Mesothelial cell of epicardium (in vitro differentiated cells): Measurements from ENCODE around the gene PPA2. TPM values are rescaled to one million over a fixed set of nuclear protein-coding genes. Genes with fewer than 3 reads are reported as not detected.

Experiments
- DNase-seq, 2 experiments: peaks; one replicate each; pipeline ENCODE4 v3.0.0; 2021; ENCODE audit warnings: low spot score in 2 of 2; ENCODE audit not compliant: unreplicated experiment in 2 of 2
- H3K27ac Mint-ChIP-seq: 2 replicates; pipeline ENCODE4 v1.8.0; 2021; ENCODE audit warnings: mixed read lengths
- H3K27me3 Mint-ChIP-seq: 2 replicates; pipeline ENCODE4 v1.8.0; 2021; ENCODE audit warnings: low read depth, mixed read lengths
- H3K36me3 Mint-ChIP-seq: 2 replicates; pipeline ENCODE4 v1.8.0; 2021; ENCODE audit warnings: mixed read lengths
- H3K4me1 Mint-ChIP-seq: 2 replicates; pipeline ENCODE4 v1.8.0; 2021; ENCODE audit warnings: mixed read lengths
- H3K4me3 Mint-ChIP-seq: 2 replicates; pipeline ENCODE4 v1.8.0; 2021; ENCODE audit warnings: mild to moderate bottlenecking, moderate library complexity, mixed read lengths
- H3K9me3 Mint-ChIP-seq: 2 replicates; pipeline ENCODE4 v1.8.0; 2021; ENCODE audit warnings: mixed read lengths
- total RNA-seq: library from RNA; stranded (reverse); gene quantifications from 3 replicates; pipeline ENCODE4 v1.2.1, GENCODE V29; 2021
- TF ChIP-seq, protein P1 (sequence below): fragments of 200-600 bp; sonication (generic); IDR thresholded peaks from one replicate; pipeline ENCODE4 v1.5.0; 2021; ENCODE audit warnings: antibody characterized with exemption; ENCODE audit not compliant: unreplicated experiment

PPA2 gene
- total RNA-seq, 1 donor from 2014 or later = 91.2 TPM

DNA sequence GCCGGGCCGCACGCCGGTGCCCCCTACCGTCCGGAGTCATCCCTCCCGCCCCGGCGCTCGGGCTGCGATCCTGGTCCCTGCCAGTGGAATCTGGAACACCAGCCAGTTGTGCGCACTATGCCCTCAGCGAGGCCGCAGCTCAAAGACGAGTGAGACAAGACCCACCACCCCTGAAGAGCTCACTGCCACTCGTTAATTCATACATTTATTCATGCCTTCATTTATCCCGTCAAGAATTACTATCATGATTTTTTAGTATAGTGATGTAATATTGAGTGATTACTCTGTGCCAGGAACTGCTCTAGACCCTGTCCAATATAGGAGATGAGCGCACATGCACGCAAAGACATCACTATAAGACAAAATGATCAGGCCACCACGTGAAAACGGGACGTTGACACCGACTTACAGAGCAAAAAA is 247 bp upstream of the PPA2 start:
- peaks cover 31% of the 10 kb centered on the region for H3K4me1 Mint-ChIP-seq
- peak; percentile 68 to 91 for DNase-seq
- H3K36me3 Mint-ChIP-seq = no peaks in the 10 kb centered on the region
- peaks cover 8% of the 10 kb centered on the region for H3K27me3 Mint-ChIP-seq
- peak overlapping the region; percentile 23 for H3K27ac Mint-ChIP-seq
- TF ChIP-seq, protein P1, sequence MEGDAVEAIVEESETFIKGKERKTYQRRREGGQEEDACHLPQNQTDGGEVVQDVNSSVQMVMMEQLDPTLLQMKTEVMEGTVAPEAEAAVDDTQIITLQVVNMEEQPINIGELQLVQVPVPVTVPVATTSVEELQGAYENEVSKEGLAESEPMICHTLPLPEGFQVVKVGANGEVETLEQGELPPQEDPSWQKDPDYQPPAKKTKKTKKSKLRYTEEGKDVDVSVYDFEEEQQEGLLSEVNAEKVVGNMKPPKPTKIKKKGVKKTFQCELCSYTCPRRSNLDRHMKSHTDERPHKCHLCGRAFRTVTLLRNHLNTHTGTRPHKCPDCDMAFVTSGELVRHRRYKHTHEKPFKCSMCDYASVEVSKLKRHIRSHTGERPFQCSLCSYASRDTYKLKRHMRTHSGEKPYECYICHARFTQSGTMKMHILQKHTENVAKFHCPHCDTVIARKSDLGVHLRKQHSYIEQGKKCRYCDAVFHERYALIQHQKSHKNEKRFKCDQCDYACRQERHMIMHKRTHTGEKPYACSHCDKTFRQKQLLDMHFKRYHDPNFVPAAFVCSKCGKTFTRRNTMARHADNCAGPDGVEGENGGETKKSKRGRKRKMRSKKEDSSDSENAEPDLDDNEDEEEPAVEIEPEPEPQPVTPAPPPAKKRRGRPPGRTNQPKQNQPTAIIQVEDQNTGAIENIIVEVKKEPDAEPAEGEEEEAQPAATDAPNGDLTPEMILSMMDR = peak; percentile 75
- no peaks in the 10 kb centered on the region for H3K9me3 Mint-ChIP-seq
- peak overlapping the region; percentile 100 for H3K4me3 Mint-ChIP-seq

GRCh38 chr4:105472871-105473323 is 965 bp downstream of the PPA2 start:
- H3K4me3 Mint-ChIP-seq = peak overlapping the region; percentile 100
- no peaks in the 10 kb centered on the region for H3K36me3 Mint-ChIP-seq
- H3K27me3 Mint-ChIP-seq = peaks cover 3% of the 10 kb centered on the region
- no peaks in the 10 kb centered on the region for H3K9me3 Mint-ChIP-seq
- H3K4me1 Mint-ChIP-seq = peaks cover 32% of the 10 kb centered on the region
- DNase-seq = peak in 1 of 2 experiments; percentile 38
- H3K27ac Mint-ChIP-seq = peak overlapping the region; percentile 99
- TF ChIP-seq, protein P1 = no peak

- Mint-ChIP-seq H3K4me3 (peak overlapping the region; percentile 100), H3K4me1 (peaks cover 32% of the 10 kb centered on the region), H3K36me3 (peaks cover 9% of the 10 kb centered on the region), H3K27ac (no peak overlapping the region), H3K9me3 (no peaks in the 10 kb centered on the region), H3K27me3 (peaks cover 3% of the 10 kb centered on the region)
- TF ChIP-seq, protein P1 = peak; percentile 67
- DNase-seq = peak in 1 of 2 experiments; percentile 55
Observed at GRCh38 chr4:105471566-105472176, 2.2 kb downstream of the PPA2 start.

- Mint-ChIP-seq H3K27ac (no peak overlapping the region), H3K9me3 (peaks cover 6% of the 10 kb centered on the region), H3K4me3 (no peak overlapping the region), H3K27me3 (no peaks in the 10 kb centered on the region), H3K36me3 (peaks cover 17% of the 10 kb centered on the region), H3K4me1 (peaks cover 32% of the 10 kb centered on the region)
- DNase-seq = no peak
- TF ChIP-seq, protein P1 = no peak
Observed at GRCh38 chr4:105470766-105471165, 3.1 kb downstream of the PPA2 start.

- Mint-ChIP-seq H3K27ac (no peak overlapping the region), H3K27me3 (no peaks in the 10 kb centered on the region), H3K36me3 (peaks cover 25% of the 10 kb centered on the region), H3K9me3 (peaks cover 15% of the 10 kb centered on the region), H3K4me1 (peaks cover 32% of the 10 kb centered on the region), H3K4me3 (no peak overlapping the region)
- DNase-seq = no peak
- TF ChIP-seq, protein P1 = no peak
Observed at GRCh38 chr4:105469736-105470135, 4.1 kb downstream of the PPA2 start.
